HG02678 (cell line): Measurements from ENCODE around the gene TMEM200A.

Experiments
- ATAC-seq: cut with Tn5 transposase; IDR thresholded peaks from one replicate; pipeline ENCODE4 v1.9.1; 2021; ENCODE audit warnings: mild to moderate bottlenecking, moderate library complexity; ENCODE audit not compliant: unreplicated experiment

Gene TMEM200A

GRCh38 chr6:130485870-130486269 lies 120.1 kb downstream of the TMEM200A start:
- no peak for ATAC-seq

DNA sequence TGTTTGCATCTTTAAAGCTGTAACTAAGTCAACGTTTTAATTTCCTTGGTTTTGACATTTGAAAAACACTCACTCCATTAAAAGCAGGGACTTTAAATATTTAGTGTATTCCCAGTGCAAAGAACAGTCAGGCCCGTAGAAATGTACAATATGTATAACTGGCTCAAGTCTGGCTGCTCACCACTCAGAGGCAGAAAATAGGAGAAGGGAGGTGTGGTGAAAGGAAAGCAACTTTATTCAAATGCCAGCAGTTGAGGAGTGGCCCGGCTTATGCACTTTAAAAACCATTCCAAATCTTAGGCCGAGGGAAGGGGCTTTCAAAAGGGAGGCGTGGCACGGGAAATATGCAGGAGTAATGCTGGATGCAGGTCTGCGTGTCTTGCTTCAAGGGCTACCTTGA lies 120.6 kb downstream of the TMEM200A start:
- ATAC-seq: no peak

DNA sequence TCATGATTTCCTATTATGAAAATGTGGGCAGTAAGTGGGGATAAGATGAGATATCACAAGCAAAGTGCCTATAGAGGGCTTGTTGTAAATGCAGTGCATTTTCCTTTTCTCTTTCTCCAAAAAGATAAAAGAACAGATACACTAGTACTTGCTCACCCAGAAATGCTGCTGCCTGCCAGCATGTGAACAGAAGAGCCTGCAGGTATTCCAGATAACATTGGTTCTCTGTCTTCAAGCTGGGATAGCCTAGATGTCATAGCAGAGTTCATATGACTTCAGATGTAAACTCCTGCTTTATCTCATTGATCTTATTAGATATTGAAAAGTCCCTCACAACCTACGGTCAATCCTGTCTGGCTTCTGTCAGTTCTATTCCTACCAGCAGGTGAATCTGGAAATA lies 123.7 kb downstream of the TMEM200A start:
- no peak for ATAC-seq
